Upper lobe of right lung (tissue), 1 donor: ENCODE data around the gene ZNF627. TPM values are rescaled to one million over a fixed set of nuclear protein-coding genes. Genes with fewer than 3 reads are reported as not detected.

ENCODE experiments used
- ATAC-seq: fragments of 200-7000 bp; cut with Tn5 transposase; one replicate; pipeline ENCODE4 v1.9.1; 2020; ENCODE audit warnings: mild to moderate bottlenecking, moderate library complexity
- DNase-seq: peaks from one replicate; pipeline ENCODE4 v3.0.0-alpha.2; 2020
- H3K27ac ChIP-seq: fragments of 200-600 bp; one replicate; pipeline ENCODE4 v1.8.0; 2022
- H3K27me3 ChIP-seq: fragments of 200-600 bp; one replicate; pipeline ENCODE4 v1.8.0; 2022; ENCODE audit warnings: mild to moderate bottlenecking
- H3K36me3 ChIP-seq: fragments of 200-600 bp; one replicate; pipeline ENCODE4 v1.8.0; 2022
- H3K4me1 ChIP-seq: fragments of 200-600 bp; one replicate; pipeline ENCODE4 v1.8.0; 2022
- H3K4me3 ChIP-seq: fragments of 200-600 bp; one replicate; pipeline ENCODE4 v1.8.0; 2022; ENCODE audit warnings: mild to moderate bottlenecking
- H3K9me3 ChIP-seq: fragments of 200-600 bp; one replicate; pipeline ENCODE4 v1.8.0; 2022
- CTCF ChIP-seq: fragments of 200-600 bp; IDR thresholded peaks from one replicate; pipeline ENCODE4 v1.8.0; 2022; ENCODE audit warnings: antibody characterized with exemption
- intact Hi-C: fragments of 100-400 bp; cut with DNase I; formaldehyde crosslinking; loops from one replicate; pipeline ENCODE4 v1.11.0; 2022
- total RNA-seq: library from RNA; stranded (reverse); fragmentation: NEBNext Ultra II Directional; extraction: Animal tissue kit (Norgen Biotek cat#: 25700); gene quantifications from one replicate; pipeline ENCODE4 v1.2.1, GENCODE V29; 2021
- donor health status: DM: no; HTN: yes; CAD: no; lungs with severe emphysema.

The ZNF627 gene
- total RNA-seq, 1 donor from 2014 or later, result 11.6 TPM

- Histone ChIP-seq H3K4me3 (no peak overlapping the region), H3K4me1 (no peaks in the 10 kb centered on the region), H3K27me3 (no peaks in the 10 kb centered on the region), H3K9me3 (peaks cover 17% of the 10 kb centered on the region), H3K27ac (no peak overlapping the region), H3K36me3 (no peaks in the 10 kb centered on the region)
- no peak for ATAC-seq
- DNase-seq, result no peak
- TF ChIP-seq CTCF, result no peak
- intact Hi-C loops, result no loop called here
Observed at GRCh38 chr19:11649941-11650340, 52.7 kb downstream of the ZNF627 start.

- no peak for DNase-seq
- Histone ChIP-seq H3K36me3 (no peaks in the 10 kb centered on the region), H3K4me3 (no peak overlapping the region), H3K27ac (no peak overlapping the region), H3K4me1 (no peaks in the 10 kb centered on the region), H3K9me3 (peaks cover 17% of the 10 kb centered on the region), H3K27me3 (no peaks in the 10 kb centered on the region)
- TF ChIP-seq CTCF, result no peak
- no peak for ATAC-seq
- intact Hi-C loops, result no loop called here
Observed at GRCh38 chr19:11651062-11651461, 53.8 kb downstream of the ZNF627 start.

GRCh38 chr19:11652056-11652455 is 54.8 kb downstream of the ZNF627 start:
- no peaks in the 10 kb centered on the region for H3K27me3 ChIP-seq
- no peaks in the 10 kb centered on the region for H3K4me1 ChIP-seq
- TF ChIP-seq CTCF, result no peak
- H3K36me3 ChIP-seq, result no peaks in the 10 kb centered on the region
- H3K4me3 ChIP-seq, result no peak overlapping the region
- no peak for ATAC-seq
- H3K27ac ChIP-seq, result no peak overlapping the region
- DNase-seq, result no peak
- peaks cover 17% of the 10 kb centered on the region for H3K9me3 ChIP-seq
- intact Hi-C loops, result no loop called here

- intact Hi-C loops, result no loop called here
- H3K9me3 ChIP-seq, result peaks cover 17% of the 10 kb centered on the region
- H3K27ac ChIP-seq, result no peak overlapping the region
- H3K36me3 ChIP-seq, result no peaks in the 10 kb centered on the region
- no peak for ATAC-seq
- H3K4me1 ChIP-seq, result no peaks in the 10 kb centered on the region
- H3K4me3 ChIP-seq, result no peak overlapping the region
- H3K27me3 ChIP-seq, result no peaks in the 10 kb centered on the region
- no peak for TF ChIP-seq CTCF
- no peak for DNase-seq
Observed at GRCh38 chr19:11652492-11652891, 55.2 kb downstream of the ZNF627 start.

GRCh38 chr19:11656535-11656934 is 59.3 kb downstream of the ZNF627 start:
- intact Hi-C loops, result no loop called here
- no peak overlapping the region for H3K27ac ChIP-seq
- no peak for TF ChIP-seq CTCF
- ATAC-seq (no peak), DNase-seq (no peak)
- peaks cover 10% of the 10 kb centered on the region for H3K9me3 ChIP-seq
- H3K36me3 ChIP-seq, result no peaks in the 10 kb centered on the region
- H3K27me3 ChIP-seq, result no peaks in the 10 kb centered on the region
- H3K4me1 ChIP-seq, result no peaks in the 10 kb centered on the region
- no peak overlapping the region for H3K4me3 ChIP-seq

- Histone ChIP-seq H3K27ac (no peak overlapping the region), H3K9me3 (peaks cover 2% of the 10 kb centered on the region), H3K4me1 (no peaks in the 10 kb centered on the region), H3K4me3 (no peak overlapping the region), H3K27me3 (no peaks in the 10 kb centered on the region), H3K36me3 (no peaks in the 10 kb centered on the region)
- ATAC-seq (no peak), DNase-seq (no peak)
- intact Hi-C loops, result no loop called here
- TF ChIP-seq CTCF, result no peak
Observed at GRCh38 chr19:11657307-11657706, 60.0 kb downstream of the ZNF627 start.
